HepG2 (cell line): ENCODE data around the gene LLGL1. TPM values are rescaled to one million over a fixed set of nuclear protein-coding genes. Genes with fewer than 3 reads are reported as not detected.

Source experiments
- CTCF ChIP-seq: sonication (generic); formaldehyde crosslinking; IDR thresholded peaks from 2 replicates; pipeline ENCODE4 v1.5.0; 2020; ENCODE audit warnings: mild to moderate bottlenecking, missing genetic modification reagents, moderate library complexity
- GABPA ChIP-seq, 2 experiments: IDR thresholded peaks; 2 replicates each; pipeline ENCODE4 v1.6.1; 2011 to 2016; ENCODE audit warnings: low read depth in 2 of 2, low read length in 1 of 2, missing biosample characterization in 1 of 2, missing genetic modification characterization in 1 of 2
- HNF4A ChIP-seq: sonication (generic); formaldehyde crosslinking; IDR thresholded peaks from 2 replicates; pipeline ENCODE4 v1.4.0; 2020; ENCODE audit warnings: missing genetic modification reagents
- MIER3 ChIP-seq: IDR thresholded peaks from 2 replicates; pipeline ENCODE4 v1.6.1; 2016; ENCODE audit warnings: missing compliant biosample characterization, borderline replicate concordance
- SIX1 ChIP-seq: sonication (generic); formaldehyde crosslinking; IDR thresholded peaks from 2 replicates; pipeline ENCODE4 v1.4.0; 2020; ENCODE audit warnings: missing genetic modification reagents, borderline replicate concordance
- ZBTB10 ChIP-seq: sonication (generic); formaldehyde crosslinking; IDR thresholded peaks from 2 replicates; pipeline ENCODE4 v1.4.0; 2020; ENCODE audit warnings: missing genetic modification reagents, borderline replicate concordance
- ZBTB34 ChIP-seq: sonication (generic); formaldehyde crosslinking; IDR thresholded peaks from 2 replicates; pipeline ENCODE4 v1.8.0; 2022; ENCODE audit warnings: mild to moderate bottlenecking, missing genetic modification reagents
- ZBTB7A ChIP-seq: sonication (generic); formaldehyde crosslinking; IDR thresholded peaks from 2 replicates; pipeline ENCODE4 v1.8.0; 2022; ENCODE audit warnings: mild to moderate bottlenecking, missing genetic modification reagents
- ZFYVE20 ChIP-seq: sonication (generic); formaldehyde crosslinking; IDR thresholded peaks from 2 replicates; pipeline ENCODE4 v1.8.0; 2023; ENCODE audit warnings: low read depth, mild to moderate bottlenecking, moderate library complexity, missing genetic modification reagents, borderline replicate concordance
- ZNF12 ChIP-seq: sonication (generic); formaldehyde crosslinking; IDR thresholded peaks from 2 replicates; pipeline ENCODE4 v1.5.0; 2020; ENCODE audit warnings: missing genetic modification reagents
- ZNF20 ChIP-seq: sonication (generic); formaldehyde crosslinking; IDR thresholded peaks from 2 replicates; pipeline ENCODE4 v1.4.0; 2020; ENCODE audit warnings: mild to moderate bottlenecking, moderate library complexity, missing genetic modification reagents
- ZNF296 ChIP-seq: sonication (generic); formaldehyde crosslinking; conservative IDR thresholded peaks from 2 replicates; pipeline ENCODE4 v1.5.0; 2020; ENCODE audit warnings: mild to moderate bottlenecking, missing genetic modification reagents
- ZNF451 ChIP-seq: sonication (generic); formaldehyde crosslinking; IDR thresholded peaks from 2 replicates; pipeline ENCODE4 v1.5.0; 2020; ENCODE audit warnings: mild to moderate bottlenecking, missing genetic modification reagents
- ZNF766 ChIP-seq: sonication (generic); formaldehyde crosslinking; IDR thresholded peaks from 2 replicates; pipeline ENCODE4 v1.5.0; 2020; ENCODE audit warnings: missing genetic modification reagents, borderline replicate concordance
- ZNF792 ChIP-seq: IDR thresholded peaks from 2 replicates; pipeline ENCODE4 v1.6.1; 2016
- ZSCAN21 ChIP-seq: sonication (generic); formaldehyde crosslinking; IDR thresholded peaks from 2 replicates; pipeline ENCODE4 v1.8.0; 2022; ENCODE audit warnings: mild to moderate bottlenecking, missing genetic modification reagents, moderate library complexity, borderline replicate concordance
- ZSCAN30 ChIP-seq: sonication (generic); formaldehyde crosslinking; IDR thresholded peaks from 2 replicates; pipeline ENCODE4 v1.5.0; 2020; ENCODE audit warnings: mild to moderate bottlenecking, missing genetic modification reagents
- ZZZ3 ChIP-seq: sonication (generic); formaldehyde crosslinking; IDR thresholded peaks from 2 replicates; pipeline ENCODE4 v1.4.0; 2020; ENCODE audit warnings: missing genetic modification reagents, mild to moderate bottlenecking, borderline replicate concordance
- polyA plus RNA-seq, 8 experiments: library from polyadenylated mRNA; depleted of rRNA in 3 of 8; stranded (reverse) in 7 of 8; unstranded in 1 of 8; fragments of >200 nt; fragmentation: Illumina TruSeq in 4 of 8; extraction: Trizol in 4 of 8; gene quantifications; 2 replicates each; pipeline versions ENCODE4 v1.2.1 to v1.2.3, GENCODE V29; 2011 to 2016; ENCODE audit warnings: low read depth in 4 of 8, missing spikeins in 1 of 8, mixed read lengths in 1 of 8; ENCODE audit not compliant: insufficient read depth in 1 of 8
- total RNA-seq, 5 experiments: library from RNA; depleted of rRNA; stranded (reverse); fragments of >200 nt; fragmentation: Illumina TruSeq; extraction: Trizol; gene quantifications; 2 replicates each; pipeline ENCODE4 v1.2.3, GENCODE V29; 2016; ENCODE audit warnings: low read depth in 1 of 5
- TF ChIP-seq, protein P1 (sequence below): IDR thresholded peaks from 2 replicates; pipeline ENCODE4 v1.6.1; 2016
- TF ChIP-seq, protein P2 (sequence below): sonication (generic); formaldehyde crosslinking; IDR thresholded peaks from 2 replicates; pipeline ENCODE4 v1.4.0; 2020; ENCODE audit warnings: missing genetic modification reagents
- TF ChIP-seq, protein P3 (sequence below): sonication (generic); formaldehyde crosslinking; IDR thresholded peaks from 2 replicates; pipeline ENCODE4 v1.5.0; 2020; ENCODE audit warnings: mild to moderate bottlenecking, low read depth, missing genetic modification reagents, borderline replicate concordance
- TF ChIP-seq, protein P4 (sequence below): sonication (generic); formaldehyde crosslinking; IDR thresholded peaks from 2 replicates; pipeline ENCODE4 v1.4.0; 2020; ENCODE audit warnings: mild to moderate bottlenecking, missing genetic modification reagents

The LLGL1 gene
- total and polyA plus RNA-seq, 2 of the 13 experiments (the other 11 are each of a cell fraction or from before 2014, with no cell fraction given), result 15.0 to 15.3 TPM

DNA sequence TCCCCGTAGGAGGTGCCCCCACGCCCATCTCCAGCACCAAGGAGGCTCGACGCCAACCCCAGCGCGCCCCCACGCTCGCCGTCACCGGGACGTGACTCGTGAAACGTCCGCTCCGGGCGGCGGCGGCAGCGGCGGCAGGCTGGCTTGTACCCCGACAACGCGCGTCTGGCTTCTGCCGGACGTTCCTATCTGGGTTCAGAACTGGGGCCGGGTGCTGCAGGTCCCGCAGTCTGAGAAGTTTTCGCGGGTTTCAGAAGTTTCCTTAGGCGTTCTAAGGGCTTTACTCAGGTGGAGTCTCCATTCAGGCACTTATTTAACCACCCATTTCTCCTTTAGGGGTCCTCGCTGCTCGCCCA is 42.5 kb upstream of the LLGL1 start (continued):
- TF ChIP-seq, protein P1, sequence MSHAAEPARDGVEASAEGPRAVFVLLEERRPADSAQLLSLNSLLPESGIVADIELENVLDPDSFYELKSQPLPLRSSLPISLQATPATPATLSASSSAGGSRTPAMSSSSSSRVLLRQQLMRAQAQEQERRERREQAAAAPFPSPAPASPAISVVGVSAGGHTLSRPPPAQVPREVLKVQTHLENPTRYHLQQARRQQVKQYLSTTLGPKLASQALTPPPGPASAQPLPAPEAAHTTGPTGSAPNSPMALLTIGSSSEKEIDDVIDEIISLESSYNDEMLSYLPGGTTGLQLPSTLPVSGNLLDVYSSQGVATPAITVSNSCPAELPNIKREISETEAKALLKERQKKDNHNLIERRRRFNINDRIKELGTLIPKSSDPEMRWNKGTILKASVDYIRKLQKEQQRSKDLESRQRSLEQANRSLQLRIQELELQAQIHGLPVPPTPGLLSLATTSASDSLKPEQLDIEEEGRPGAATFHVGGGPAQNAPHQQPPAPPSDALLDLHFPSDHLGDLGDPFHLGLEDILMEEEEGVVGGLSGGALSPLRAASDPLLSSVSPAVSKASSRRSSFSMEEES, result no peak
- TF ChIP-seq MIER3 (CRISPR knock-in tag) (no peak), ZNF296 (no peak), HNF4A (CRISPR knock-in tag) (no peak), ZBTB34 (CRISPR knock-in tag) (0 out of 2 replicates have a peak, but pooled peaks have one; percentile 54), ZNF12 (CRISPR knock-in tag) (no peak), ZNF20 (CRISPR knock-in tag) (no peak), GABPA (IDR thresholded peaks at IDR 0.05; ENCODE audit: low read depth, low read length) (no peak), GABPA (CRISPR knock-in tag; IDR thresholded peaks at IDR 0.05; ENCODE audit: low read depth) (no peak), ZBTB10 (CRISPR knock-in tag) (0 out of 2 replicates have a peak, but pooled peaks have one; percentile 26), ZSCAN21 (CRISPR knock-in tag) (no peak), ZNF451 (CRISPR knock-in tag) (no peak; the same call in 1 of the 2 replicates), ZNF766 (CRISPR knock-in tag) (no peak), CTCF (CRISPR knock-in tag) (peak; percentile 48), SIX1 (CRISPR knock-in tag) (no peak), ZFYVE20 (CRISPR knock-in tag) (no peak), ZBTB7A (no peak), ZZZ3 (CRISPR knock-in tag) (peak; percentile 75; the same call in 1 of the 2 replicates), ZSCAN30 (no peak), ZNF792 (CRISPR knock-in tag) (peak; percentile 18; the same call in 1 of the 2 replicates)
- TF ChIP-seq, protein P2, sequence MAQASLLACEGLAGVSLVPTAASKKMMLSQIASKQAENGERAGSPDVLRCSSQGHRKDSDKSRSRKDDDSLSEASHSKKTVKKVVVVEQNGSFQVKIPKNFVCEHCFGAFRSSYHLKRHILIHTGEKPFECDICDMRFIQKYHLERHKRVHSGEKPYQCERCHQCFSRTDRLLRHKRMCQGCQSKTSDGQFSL, result no peak
- TF ChIP-seq, protein P3, sequence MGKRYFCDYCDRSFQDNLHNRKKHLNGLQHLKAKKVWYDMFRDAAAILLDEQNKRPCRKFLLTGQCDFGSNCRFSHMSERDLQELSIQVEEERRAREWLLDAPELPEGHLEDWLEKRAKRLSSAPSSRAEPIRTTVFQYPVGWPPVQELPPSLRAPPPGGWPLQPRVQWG (CRISPR knock-in tag), result no peak
- TF ChIP-seq, protein P4, sequence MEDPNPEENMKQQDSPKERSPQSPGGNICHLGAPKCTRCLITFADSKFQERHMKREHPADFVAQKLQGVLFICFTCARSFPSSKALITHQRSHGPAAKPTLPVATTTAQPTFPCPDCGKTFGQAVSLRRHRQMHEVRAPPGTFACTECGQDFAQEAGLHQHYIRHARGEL, result no peak
